ENCODE results near the gene OSBPL2.

The OSBPL2 gene

GRCh38 chr20:62267543-62267942 is 29.2 kb downstream of the OSBPL2 start:
- TF ChIP-seq EZH2 (IDR thresholded peaks at IDR 0.05; ENCODE audit: borderline replicate concordance, low read depth, low read length, severe bottlenecking) (no peak), CTCF (IDR thresholded peaks at IDR 0.05; ENCODE audit: borderline replicate concordance, extremely low read depth, low read length, poor library complexity, severe bottlenecking) (no peak)
- Histone ChIP-seq H3K9ac (ENCODE audit: low read depth, low read length) (no peak overlapping the region), H3K27ac (ENCODE audit: low read length) (no peak overlapping the region), H3K4me2 (ENCODE audit: insufficient read depth, low read length) (no peak overlapping the region), H3K27me3 (ENCODE audit: insufficient read depth, low read length, poor library complexity) (no peaks in the 10 kb centered on the region), H3K36me3 (ENCODE audit: insufficient read depth, low read length) (peaks cover 61% of the 10 kb centered on the region), H3K9me3 (ENCODE audit: insufficient read depth, low read length, severe bottlenecking) (no peaks in the 10 kb centered on the region), H3K4me1 (ENCODE audit: insufficient read depth, low read length) (no peaks in the 10 kb centered on the region), H4K20me1 (ENCODE audit: insufficient read depth, low read length) (peaks cover 21% of the 10 kb centered on the region), H3K4me3 (ENCODE audit: low read depth in 1 of 2, low read length in 2 of 2) (no peak overlapping the region), H2AFZ (ENCODE audit: low read depth, low read length) (no peak overlapping the region), H3K79me2 (ENCODE audit: insufficient read depth, low read length) (no peaks in the 10 kb centered on the region)
- no peak for ATAC-seq (ENCODE audit: insufficient read depth, low read depth)
- no peak for DNase-seq

- TF ChIP-seq EZH2 (IDR thresholded peaks at IDR 0.05; ENCODE audit: borderline replicate concordance, low read depth, low read length, severe bottlenecking) (no peak), CTCF (IDR thresholded peaks at IDR 0.05; ENCODE audit: borderline replicate concordance, extremely low read depth, low read length, poor library complexity, severe bottlenecking) (no peak)
- no peak for ATAC-seq (ENCODE audit: insufficient read depth, low read depth)
- H3K36me3 ChIP-seq (ENCODE audit: insufficient read depth, low read length), result peaks cover 61% of the 10 kb centered on the region
These were observed 30.0 kb downstream of the OSBPL2 start for GRCh38 chr20:62268228-62268900.

GRCh38 chr20:62269378-62269777 is 31.1 kb downstream of the OSBPL2 start:
- no peak overlapping the region for H3K4me3 ChIP-seq (ENCODE audit: low read depth in 1 of 2, low read length in 2 of 2)
- H3K36me3 ChIP-seq (ENCODE audit: insufficient read depth, low read length), result peaks cover 65% of the 10 kb centered on the region
- DNase-seq (no peak), ATAC-seq (ENCODE audit: insufficient read depth, low read depth) (no peak)
- H4K20me1 ChIP-seq (ENCODE audit: insufficient read depth, low read length), result peaks cover 20% of the 10 kb centered on the region
- H3K9me3 ChIP-seq (ENCODE audit: insufficient read depth, low read length, severe bottlenecking), result no peaks in the 10 kb centered on the region
- H3K27me3 ChIP-seq (ENCODE audit: insufficient read depth, low read length, poor library complexity), result no peaks in the 10 kb centered on the region
- no peak overlapping the region for H3K27ac ChIP-seq (ENCODE audit: low read length)
- TF ChIP-seq EZH2 (IDR thresholded peaks at IDR 0.05; ENCODE audit: borderline replicate concordance, low read depth, low read length, severe bottlenecking) (no peak), CTCF (IDR thresholded peaks at IDR 0.05; ENCODE audit: borderline replicate concordance, extremely low read depth, low read length, poor library complexity, severe bottlenecking) (no peak)
- H3K4me2 ChIP-seq (ENCODE audit: insufficient read depth, low read length), result no peak overlapping the region
- H3K4me1 ChIP-seq (ENCODE audit: insufficient read depth, low read length), result no peaks in the 10 kb centered on the region
- no peak overlapping the region for H3K9ac ChIP-seq (ENCODE audit: low read depth, low read length)
- no peaks in the 10 kb centered on the region for H3K79me2 ChIP-seq (ENCODE audit: insufficient read depth, low read length)
- H2AFZ ChIP-seq (ENCODE audit: low read depth, low read length), result no peak overlapping the region

More at GRCh38 chr20:62268228-62268900, 30.0 kb downstream of the OSBPL2 start:
- Histone ChIP-seq H3K4me3 (ENCODE audit: low read depth in 1 of 2, low read length in 2 of 2) (no peak overlapping the region), H3K27ac (ENCODE audit: low read length) (no peak overlapping the region), H3K4me1 (ENCODE audit: insufficient read depth, low read length) (no peaks in the 10 kb centered on the region), H3K9me3 (ENCODE audit: insufficient read depth, low read length, severe bottlenecking) (no peaks in the 10 kb centered on the region), H3K79me2 (ENCODE audit: insufficient read depth, low read length) (no peaks in the 10 kb centered on the region), H4K20me1 (ENCODE audit: insufficient read depth, low read length) (peaks cover 15% of the 10 kb centered on the region), H3K9ac (ENCODE audit: low read depth, low read length) (no peak overlapping the region), H3K27me3 (ENCODE audit: insufficient read depth, low read length, poor library complexity) (no peaks in the 10 kb centered on the region), H2AFZ (ENCODE audit: low read depth, low read length) (no peak overlapping the region), H3K4me2 (ENCODE audit: insufficient read depth, low read length) (no peak overlapping the region)
- DNase-seq, result no peak

Measured in DND-41 (cell line).